Measurements from ENCODE around the gene TRAPPC2L.

The TRAPPC2L gene

DNA sequence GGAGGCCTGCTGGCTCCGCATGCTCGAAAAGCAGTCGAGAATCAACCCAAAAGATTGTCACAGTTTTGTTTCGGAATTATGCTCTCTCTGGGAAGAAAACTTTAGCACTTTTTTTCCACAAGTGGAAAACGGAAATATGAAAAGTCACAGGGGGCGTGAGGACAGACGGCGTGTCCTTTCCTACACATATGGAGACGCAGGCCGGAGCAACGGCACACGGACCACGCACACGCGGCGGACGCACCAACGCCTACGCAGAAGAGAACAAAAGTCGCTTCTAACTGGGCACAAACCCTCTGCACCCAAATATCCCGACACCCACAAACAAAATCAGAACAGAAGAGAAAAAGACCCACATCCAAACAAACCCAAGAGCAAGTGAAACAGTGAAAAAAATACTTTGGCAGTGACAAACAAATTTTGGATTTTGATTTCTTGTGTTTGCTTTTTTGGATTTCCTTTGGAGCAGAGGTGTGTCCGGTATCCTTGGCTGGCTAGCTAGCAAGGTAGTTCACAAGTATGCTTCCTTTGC is 18.8 kb downstream of the TRAPPC2L start:
- DNase-seq (ENCODE audit: extremely low read depth in 1 of 2, low read depth in 1 of 2) = no peak

DNA sequence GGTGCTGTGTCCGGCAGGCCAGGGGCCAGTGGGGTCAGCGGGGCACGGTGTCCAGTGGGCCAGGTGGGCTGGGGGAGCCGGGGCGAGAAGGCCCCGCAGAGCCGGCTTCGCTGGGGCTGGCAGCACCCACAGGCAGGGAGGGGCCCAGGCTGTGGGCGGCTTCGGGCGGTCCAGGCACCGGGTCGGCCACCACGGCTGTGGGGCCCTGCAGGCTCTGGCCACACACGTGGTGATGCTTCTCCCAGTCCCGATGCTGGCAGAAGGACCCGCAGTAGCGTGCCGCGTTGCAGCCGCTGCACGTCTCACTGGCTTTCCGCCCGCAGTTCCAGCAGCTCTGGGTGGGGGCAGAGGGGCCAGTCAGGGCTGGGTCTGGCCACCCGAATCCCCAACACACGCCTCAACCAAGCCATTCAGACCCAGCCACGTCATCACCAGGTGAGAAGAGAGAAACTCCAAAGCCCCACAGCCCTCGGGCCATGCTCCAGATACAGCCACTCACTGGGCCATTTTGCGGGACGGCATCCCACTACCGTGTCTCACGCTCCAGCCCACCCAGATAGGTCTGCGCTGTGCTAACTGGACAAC is 20.1 kb downstream of the TRAPPC2L start:
- no peak for DNase-seq (ENCODE audit: extremely low read depth in 1 of 2, low read depth in 1 of 2)

DNA sequence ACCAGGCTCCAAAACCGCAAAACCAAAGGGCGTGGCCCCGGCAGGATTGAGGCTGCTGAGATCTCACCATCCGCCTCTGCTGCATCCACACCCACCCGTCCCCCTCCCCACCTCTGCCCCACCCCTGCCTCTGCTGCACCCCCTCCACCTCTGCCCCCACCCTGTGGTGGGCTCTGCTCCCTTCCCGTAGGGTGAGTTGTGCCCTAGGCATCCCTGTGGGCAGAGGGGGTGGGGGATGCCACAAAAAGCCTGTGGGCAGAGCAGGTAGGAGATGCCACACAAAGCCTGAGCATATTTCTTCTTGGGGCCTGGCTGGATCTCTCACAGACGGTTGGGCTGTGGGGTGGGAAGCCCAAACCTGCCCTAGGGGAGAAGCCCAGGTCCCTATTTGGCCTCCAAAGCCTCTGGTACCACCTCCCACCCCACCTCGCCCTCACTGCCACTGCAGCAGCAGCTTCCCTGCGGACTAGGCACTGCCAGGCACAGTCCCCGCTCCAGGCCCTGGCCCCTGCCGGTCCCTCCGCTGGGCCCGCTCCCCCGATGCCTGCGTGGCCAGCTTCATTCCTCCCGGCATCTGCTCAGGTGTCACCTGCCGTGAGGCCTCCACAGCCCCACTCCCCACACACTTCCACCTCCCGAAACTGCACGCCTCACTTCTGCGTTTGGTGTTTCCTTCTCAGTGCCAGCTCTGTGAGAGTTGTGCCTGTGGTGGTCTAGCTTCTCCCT is 20.8 kb downstream of the TRAPPC2L start:
- no peak for DNase-seq (ENCODE audit: extremely low read depth in 1 of 2, low read depth in 1 of 2)

DNA sequence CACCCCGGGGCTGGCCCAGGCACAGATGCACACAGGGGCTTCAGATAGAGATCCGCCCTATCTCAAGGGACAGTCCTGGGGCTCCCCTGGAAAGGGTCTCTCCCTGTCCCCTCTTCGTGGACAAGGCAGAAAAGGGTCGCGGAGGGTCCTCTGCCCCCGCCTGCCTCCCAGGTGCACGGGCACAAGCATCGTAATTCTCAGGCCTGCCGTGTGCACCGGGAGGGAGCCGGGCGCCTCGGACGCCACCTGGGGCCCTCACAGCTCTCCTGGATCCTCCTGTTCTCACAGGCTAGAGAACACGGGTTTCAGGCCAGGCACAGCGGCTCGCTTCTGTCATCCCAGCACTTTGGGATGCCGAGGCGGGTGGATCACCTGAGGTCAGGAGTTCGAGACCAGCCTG is 21.4 kb downstream of the TRAPPC2L start:
- no peak for DNase-seq (ENCODE audit: extremely low read depth in 1 of 2, low read depth in 1 of 2)

DNA sequence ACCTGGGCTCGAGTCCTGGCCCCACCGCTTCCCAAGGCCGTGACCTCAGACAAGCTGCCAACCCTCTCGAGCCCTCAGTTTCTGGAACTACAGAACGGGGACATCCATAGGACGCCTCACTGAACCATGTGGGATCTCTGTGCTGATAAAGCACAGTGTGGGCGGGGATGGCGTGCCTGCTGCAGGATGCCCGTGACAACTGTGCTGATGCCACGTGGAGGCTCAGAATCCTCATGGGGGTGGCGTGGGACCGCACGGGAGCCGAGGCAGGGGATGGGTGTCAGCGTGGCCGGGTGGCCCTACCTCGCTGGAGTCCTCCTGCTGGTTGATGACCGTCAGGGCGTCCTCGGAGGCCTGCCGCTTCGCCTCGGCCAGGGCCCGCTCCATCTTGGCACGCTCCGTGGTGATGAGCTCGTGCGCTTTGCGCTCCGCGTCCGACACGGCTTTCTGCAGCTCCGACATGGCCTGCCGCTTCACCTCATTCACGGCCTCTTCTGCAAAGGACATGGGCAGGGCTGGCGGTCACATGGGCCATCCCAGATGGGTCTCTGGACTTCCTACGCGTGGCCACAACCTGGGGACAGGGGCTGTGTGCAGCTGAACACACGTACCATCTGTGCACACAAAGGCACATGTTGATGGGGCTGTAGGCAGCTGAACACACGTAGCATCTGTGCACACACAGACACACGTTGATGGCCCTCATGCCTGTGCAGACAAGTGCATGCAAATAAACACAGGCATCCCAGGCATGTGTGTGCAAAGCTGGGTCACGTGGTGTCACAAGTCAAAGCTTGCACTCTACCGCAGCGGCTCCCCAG is 22.2 kb downstream of the TRAPPC2L start:
- no peak for DNase-seq (ENCODE audit: extremely low read depth in 1 of 2, low read depth in 1 of 2)

DNA sequence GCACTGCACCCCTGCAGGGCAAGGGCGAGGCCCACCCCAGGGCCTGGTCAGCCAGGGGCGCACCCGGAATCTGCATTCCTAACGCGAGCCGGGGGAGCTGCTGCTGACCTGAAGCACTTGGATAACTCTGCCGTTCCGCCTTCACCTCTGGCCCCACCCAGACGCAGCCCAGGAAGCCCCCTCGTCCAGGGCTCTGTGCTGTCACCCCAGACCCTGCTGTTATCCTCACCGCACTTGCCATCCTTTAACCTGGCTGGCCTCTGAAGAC is 22.8 kb downstream of the TRAPPC2L start:
- no peak for DNase-seq (ENCODE audit: extremely low read depth in 1 of 2, low read depth in 1 of 2)

DNA sequence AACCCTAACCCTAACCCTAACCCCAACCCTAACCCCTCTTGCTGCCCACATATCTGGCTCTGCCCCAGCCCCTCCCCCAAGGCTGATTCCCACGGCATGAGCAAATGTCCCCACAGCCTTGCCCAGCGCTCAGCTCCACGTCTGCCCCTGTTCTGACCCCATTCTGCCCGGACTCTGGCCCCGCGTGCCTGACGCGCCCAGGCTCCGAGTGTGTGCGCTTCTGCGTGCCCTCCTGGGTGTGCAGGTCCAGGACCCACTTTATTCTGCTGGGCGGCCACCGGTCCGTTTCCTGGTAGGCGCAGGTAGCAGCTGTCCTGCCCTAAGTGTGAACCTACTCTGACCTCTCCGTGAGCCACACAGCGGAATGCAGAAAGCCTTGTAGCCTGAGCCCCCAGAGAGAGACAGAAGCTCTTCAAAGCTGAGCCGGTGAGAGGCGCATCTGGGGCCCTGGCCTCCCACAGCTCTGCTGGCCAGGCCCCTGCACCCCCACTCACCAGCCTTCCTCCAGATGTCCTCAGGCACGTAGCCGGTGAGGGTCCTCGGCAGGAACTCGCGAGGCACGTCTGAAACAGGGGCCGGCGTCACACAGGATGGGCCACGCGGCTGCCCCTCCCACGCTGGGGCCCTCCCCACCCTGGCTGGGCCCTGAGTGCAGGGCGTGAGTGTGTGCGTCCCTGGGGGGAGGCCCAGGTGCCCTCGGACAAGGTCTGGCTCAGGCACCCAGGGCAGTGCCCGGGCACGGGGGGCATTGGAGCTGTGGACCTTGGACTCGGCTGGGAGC is 23.5 kb downstream of the TRAPPC2L start:
- no peak for DNase-seq (ENCODE audit: extremely low read depth in 1 of 2, low read depth in 1 of 2)

DNA sequence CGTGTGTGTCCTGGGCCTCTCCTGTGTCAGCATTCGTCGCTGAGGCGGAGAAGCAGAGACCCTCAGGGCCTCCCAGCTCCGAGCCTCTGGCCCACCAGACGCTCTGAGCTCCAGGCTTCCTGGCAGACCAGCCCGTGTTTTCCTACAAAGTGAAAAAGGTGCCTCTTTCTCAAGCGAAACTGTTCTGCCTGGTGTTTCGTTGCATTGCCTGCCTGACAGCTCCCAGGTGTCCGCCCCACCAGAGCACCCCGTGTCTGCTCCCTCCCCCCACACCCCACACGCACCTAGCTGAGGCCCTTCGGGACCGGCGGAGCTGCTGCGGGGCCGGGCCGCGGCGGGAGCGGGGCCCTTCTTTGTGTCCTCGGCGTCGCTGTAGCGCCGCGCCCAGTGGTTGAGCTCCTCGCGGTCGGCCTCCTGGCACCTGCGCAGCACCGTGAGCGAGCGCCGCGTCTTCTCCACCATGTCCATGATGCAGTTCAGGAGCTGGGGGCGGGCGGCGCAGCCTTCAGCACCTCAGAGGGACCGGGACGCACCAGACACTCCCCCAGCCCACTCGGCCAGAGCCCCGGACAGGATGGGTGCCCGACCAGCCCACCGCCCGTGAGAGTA is 24.2 kb downstream of the TRAPPC2L start:
- DNase-seq (ENCODE audit: extremely low read depth in 1 of 2, low read depth in 1 of 2) = no peak

DNA sequence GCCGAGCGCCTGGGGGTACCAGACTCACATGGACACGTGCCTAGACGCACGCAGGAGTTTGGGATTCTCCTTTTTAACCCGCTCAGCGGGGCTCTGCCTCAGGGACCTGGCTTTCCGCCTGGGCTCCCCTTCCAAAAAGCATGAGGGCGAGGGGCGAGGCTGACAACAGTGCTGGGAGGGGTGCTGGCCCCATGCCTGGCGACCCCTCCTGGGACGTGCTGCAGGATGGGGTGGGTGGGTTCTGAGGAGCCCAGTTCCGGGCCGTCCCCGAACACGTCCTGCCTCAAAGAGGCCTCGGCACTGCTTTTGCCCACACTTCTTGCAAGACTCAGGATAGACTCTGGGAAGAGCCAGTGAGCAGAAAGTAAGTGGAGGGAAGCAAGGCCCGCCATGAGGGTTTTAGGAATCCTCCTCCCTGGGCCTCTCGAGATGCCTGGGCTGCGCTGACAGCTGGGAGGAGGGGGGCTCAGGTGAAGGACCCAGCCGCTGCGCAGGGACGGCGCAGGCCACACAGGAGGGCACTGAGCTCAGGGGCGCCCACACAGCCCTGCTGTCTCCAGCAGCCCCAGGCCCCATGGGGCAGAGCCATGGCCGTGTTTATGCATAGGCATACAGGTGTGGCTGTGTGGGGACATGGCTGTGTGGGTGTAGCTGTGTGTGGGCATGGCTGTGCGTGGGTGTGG is 24.9 kb downstream of the TRAPPC2L start:
- DNase-seq (ENCODE audit: extremely low read depth in 1 of 2, low read depth in 1 of 2) = no peak

DNA sequence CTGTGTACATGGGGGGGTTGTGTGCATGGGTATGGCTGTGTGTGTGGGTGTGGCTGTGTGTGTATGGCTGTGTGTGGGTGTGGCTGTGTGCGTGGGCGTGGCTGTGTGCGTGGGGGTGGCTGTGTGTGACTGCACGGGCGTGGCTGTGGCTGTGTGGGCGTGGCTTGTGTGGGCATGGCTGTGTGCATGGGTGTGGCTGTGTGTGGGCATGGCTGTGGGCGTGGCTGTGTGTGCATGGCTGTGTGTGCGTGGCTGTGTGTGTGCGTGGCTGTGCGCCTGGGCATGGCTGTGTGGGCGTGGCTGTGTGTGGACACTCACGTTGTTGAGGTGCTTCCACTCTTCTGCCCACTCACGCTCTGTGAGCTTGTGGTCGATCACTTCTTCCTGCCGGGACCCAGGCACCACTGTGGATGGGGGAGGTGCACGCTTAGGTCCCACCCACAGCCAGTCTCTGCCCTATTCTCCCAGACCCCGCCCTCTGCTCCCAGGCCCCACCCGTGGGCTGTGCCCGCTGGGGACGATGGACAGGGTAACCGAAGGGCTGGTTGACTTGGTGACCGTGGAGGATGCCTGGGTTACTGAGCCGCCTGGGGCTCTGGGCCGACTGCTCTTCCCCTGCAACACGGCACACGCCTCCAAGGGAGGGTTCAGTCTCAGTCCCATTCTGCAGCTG is 25.6 kb downstream of the TRAPPC2L start:
- no peak for DNase-seq (ENCODE audit: extremely low read depth in 1 of 2, low read depth in 1 of 2)

DNA sequence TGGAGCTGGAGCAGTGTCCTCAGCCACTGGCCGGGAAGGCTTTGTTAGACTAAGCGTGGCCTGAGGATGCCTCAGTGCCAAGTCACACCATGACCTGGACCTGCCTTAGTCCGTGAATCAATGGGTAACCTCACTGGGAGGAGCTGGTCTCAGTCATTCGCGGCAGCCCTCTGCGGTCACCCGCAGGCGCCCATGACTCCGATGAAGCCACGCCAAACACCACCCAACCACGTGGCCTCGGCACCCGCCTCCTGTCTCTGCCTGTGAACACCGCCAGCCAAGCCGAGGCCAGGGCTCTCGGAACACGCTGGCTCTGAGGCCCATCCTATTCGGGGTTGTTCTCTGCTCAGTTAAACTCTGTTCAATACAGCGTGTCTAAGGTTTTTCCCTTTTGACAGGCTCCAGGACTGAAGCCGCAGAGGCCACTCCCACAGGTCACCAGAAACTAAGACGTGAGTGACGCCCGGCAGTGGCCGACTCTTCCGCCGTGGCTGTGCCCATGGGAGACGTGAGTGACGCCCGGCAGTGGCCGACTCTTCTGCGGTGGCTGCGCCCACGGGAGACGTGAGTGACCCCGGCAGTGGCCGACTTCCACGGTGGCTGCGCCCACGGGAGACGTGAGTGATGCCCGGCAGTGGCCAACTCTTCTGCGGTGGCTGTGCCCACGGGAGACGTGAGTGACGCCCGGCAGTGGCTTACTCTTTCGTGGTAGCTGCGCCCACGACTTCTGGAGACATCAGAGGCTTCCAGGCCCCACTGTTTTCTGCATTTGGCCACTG is 26.4 kb downstream of the TRAPPC2L start:
- DNase-seq (ENCODE audit: extremely low read depth in 1 of 2, low read depth in 1 of 2) = no peak

DNA sequence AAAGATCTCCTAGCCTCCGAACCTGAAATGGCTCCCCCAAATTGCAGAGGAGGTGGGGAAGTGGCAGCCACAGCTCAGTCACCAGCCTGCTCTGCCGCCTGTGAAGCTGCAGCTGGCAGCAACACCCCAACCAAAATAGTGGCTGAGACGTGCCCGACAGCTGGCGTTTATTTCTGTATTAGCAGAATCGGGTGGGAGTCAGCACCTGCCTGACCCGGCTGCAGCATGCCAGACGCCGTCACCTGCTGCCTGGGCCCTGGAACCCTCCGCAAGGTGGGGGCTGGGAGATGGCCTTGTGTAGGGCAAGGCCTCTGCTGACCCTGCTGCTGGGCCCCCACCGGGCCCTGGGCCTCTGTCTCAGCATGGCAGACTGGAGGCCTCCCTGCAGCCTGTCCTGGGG is 27.0 kb downstream of the TRAPPC2L start:
- DNase-seq (ENCODE audit: extremely low read depth in 1 of 2, low read depth in 1 of 2) = no peak

DNA sequence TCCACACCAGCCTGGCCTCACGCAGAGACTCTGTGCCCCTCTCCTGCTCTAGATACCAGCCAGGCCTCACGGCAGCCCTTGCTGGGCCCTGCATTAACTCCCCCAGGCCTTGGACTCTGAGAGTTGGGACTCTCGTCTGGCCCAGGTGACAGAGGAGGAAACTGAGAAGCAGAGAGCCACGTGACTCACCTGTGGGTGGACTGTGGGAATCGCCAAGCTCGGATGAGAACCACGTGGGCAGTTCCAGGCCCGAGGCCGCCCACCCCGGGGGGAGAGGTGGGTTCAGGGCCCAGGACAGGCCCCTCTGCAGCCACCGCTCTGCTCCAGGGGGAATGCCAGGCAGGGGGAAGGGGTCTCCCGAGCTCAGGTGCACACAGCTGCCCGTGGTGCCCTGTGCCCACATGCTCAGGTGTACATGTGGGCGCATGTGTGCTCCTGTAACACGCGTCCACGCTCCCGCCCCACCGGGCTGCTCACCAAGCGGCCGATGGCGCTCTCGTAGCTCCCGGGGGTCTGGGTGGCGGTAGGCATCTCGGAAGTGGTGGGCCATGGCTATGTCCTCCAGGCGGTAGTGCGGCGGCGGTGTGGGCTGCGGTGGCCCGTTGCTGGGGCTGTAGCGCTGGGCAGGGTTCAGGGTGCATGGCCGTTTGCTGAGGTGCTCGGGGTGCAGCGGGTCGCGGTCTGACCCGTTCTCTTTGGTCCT is 27.8 kb downstream of the TRAPPC2L start:
- no peak for DNase-seq (ENCODE audit: extremely low read depth in 1 of 2, low read depth in 1 of 2)

DNA sequence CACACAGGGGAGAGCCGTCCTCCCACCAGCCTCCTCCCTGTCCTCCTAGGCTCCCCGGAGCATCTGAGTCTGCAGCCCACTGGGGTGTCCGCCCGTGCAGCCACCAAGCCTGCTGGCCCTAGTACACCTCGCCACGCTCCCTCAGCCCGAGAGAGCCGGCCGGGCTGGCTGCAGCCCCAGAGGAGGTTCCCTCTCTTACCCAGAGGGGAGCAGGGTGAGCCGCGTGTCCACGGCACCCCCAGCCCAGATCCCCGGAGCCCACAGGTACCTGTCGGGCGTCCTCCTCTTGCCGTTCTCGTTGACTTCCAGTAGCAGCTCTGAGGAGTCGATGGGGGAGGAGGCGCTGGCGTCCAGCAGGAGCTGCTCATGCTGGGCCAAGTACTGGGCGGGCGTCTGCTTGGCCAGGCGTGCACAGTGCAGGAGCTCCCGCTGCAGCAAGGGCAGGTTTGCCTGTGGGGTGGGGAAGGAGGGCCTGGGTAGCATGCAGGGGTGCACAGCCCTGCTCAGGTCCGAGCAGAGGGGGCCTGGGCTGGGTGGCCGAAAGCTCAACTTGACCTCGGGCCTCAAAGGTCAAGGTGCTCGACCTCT is 28.9 kb downstream of the TRAPPC2L start:
- no peak for DNase-seq (ENCODE audit: extremely low read depth in 1 of 2, low read depth in 1 of 2)

DNA sequence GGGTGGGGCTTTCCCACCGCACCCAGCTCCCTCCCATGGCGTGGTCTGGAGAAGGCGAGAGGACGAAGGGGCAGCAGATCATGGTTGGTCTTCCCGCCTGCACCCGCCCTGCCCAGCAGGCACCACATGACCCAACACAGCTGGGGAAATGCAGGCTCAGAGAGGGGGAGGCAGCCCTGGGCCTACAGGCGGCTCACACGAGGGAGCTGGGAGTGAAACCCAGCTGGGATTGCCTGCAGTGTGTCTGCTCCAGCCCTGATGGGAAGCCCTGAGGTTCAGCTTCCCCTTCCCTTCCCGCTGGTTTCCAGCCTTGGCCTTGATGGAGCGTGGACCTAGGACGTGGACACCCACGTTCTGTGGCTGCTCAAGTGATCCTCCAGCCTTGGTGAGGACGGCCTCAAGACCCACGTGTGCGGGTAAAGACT is 29.5 kb downstream of the TRAPPC2L start:
- no peak for DNase-seq (ENCODE audit: extremely low read depth in 1 of 2, low read depth in 1 of 2)

DNA sequence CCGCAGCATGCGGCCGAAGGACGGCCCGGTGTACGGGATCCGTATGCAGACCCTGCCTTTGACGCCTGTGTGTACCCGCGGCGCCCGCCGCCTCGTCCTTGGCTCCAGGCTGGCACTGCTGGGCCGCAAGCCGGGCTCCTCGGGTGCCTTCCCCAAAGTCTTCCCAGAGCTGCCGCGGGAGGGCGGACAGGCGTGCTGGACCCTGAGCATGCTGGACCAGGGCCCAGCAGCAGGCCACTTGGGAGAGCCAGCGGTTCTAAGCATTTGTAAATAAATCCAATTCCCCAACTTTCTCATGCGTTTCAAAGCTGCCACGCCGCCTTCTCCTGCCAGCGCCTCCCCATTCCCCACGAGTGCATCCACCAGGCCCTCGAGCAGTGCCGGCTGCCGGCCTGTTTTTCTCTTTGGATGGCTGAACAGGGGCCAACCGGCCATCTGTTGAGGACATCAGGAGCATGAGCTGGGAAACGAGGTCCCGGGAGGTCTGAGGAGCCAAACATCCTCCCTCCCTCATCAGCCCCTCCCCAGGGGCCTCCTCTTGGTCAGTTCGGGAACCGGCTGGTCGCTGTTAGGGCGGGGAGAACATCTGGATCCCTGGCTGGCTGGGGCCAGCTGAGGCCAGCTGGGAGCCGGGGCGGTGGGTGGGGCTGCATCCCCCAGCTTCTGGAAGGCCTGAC is 30.1 kb downstream of the TRAPPC2L start:
- no peak for DNase-seq (ENCODE audit: extremely low read depth in 1 of 2, low read depth in 1 of 2)

DNA sequence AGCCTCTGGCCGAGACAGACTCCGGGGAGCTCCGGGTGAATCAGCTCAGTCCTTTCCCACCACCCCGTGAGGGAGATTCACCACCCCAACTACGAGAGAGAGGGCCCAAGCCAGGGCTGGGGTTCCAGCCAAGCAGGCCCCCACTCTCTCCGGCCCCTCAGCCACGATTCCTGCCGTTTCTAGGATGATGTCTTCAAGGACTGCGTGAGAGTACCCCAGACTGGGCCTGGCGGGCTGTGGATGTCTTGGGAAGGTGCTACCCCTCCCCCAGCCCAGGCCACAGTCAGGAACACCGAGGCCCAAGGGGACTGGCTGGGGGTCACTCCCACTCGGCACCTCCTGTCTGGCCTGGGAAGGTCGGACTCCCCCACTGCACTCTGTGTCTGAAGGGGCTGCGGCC is 31.1 kb downstream of the TRAPPC2L start:
- DNase-seq (ENCODE audit: extremely low read depth in 1 of 2, low read depth in 1 of 2) = no peak

Measured in stimulated activated CD8-positive, alpha-beta memory T cell treated with anti-CD3 and anti-CD28 coated beads, Interleukin-7, amount 100 ng/mL, for 48 hours (primary cell).